Liver (tissue), 9 donors: ENCODE results near the gene PCDHGC4. TPM values are rescaled to one million over a fixed set of nuclear protein-coding genes. Genes with fewer than 3 reads are reported as not detected.

Experiments
- DNase-seq: peaks from one replicate; pipeline ENCODE4 v3.0.0-alpha.2; 2017; ENCODE audit warnings: low spot score
- H3K27ac ChIP-seq, 2 donors: one replicate each; pipeline ENCODE4 v1.7.0; 2013; ENCODE audit warnings: inconsistent platforms in 2 of 2, low read length in 2 of 2, control low read depth in 1 of 2, low read depth in 1 of 2, mild to moderate bottlenecking in 1 of 2
- H3K27me3 ChIP-seq, 4 donors: one replicate each; pipeline versions ENCODE4 v1.6.1 to v1.7.0; 2013; ENCODE audit warnings: low read length in 3 of 4, inconsistent platforms in 1 of 4, mild to moderate bottlenecking in 1 of 4, moderate library complexity in 1 of 4; ENCODE audit not compliant: control insufficient read depth in 4 of 4, insufficient read depth in 4 of 4
- H3K36me3 ChIP-seq, 4 donors: one replicate each; pipeline versions ENCODE4 v1.6.1 to v1.7.0; 2013; ENCODE audit warnings: low read length in 3 of 4, mild to moderate bottlenecking in 3 of 4, low read depth in 1 of 4, moderate library complexity in 1 of 4; ENCODE audit not compliant: control insufficient read depth in 4 of 4, insufficient read depth in 3 of 4
- H3K4me1 ChIP-seq, 4 donors: one replicate each; pipeline versions ENCODE4 v1.6.1 to v1.7.0; 2013; ENCODE audit warnings: low read length in 3 of 4, mild to moderate bottlenecking in 3 of 4, moderate library complexity in 1 of 4; ENCODE audit not compliant: control insufficient read depth in 4 of 4, insufficient read depth in 4 of 4
- H3K4me3 ChIP-seq, 3 donors: one replicate each; pipeline versions ENCODE4 v1.6.1 to v1.7.0; 2013; ENCODE audit warnings: low read length in 3 of 3, control low read depth in 1 of 3, low read depth in 1 of 3, mild to moderate bottlenecking in 1 of 3
- H3K9ac ChIP-seq, 2 donors: one replicate each; pipeline ENCODE4 v1.7.0; 2013; ENCODE audit warnings: low read length in 2 of 2, mild to moderate bottlenecking in 2 of 2, moderate library complexity in 2 of 2, control low read depth in 1 of 2, low read depth in 1 of 2
- H3K9me3 ChIP-seq, 4 donors: one replicate each; pipeline versions ENCODE4 v1.6.1 to v1.7.0; 2013; ENCODE audit warnings: low read length in 3 of 4; ENCODE audit not compliant: control insufficient read depth in 4 of 4
- EGR1 ChIP-seq, 2 donors: IDR thresholded peaks; 2 replicates each; pipeline ENCODE4 v1.6.1; 2016 to 2018; ENCODE audit warnings: antibody characterized with exemption in 2 of 2, low read depth in 2 of 2
- GABPA ChIP-seq, 2 donors: IDR thresholded peaks in 1 of 2; conservative IDR thresholded peaks in 1 of 2; 2 replicates each; pipeline ENCODE4 v1.6.1; 2016; ENCODE audit warnings: antibody characterized with exemption in 2 of 2, mild to moderate bottlenecking in 1 of 2, moderate library complexity in 1 of 2
- HNF4A ChIP-seq, 2 donors: conservative IDR thresholded peaks; 2 replicates each; pipeline ENCODE4 v1.6.1; 2016; ENCODE audit warnings: antibody characterized with exemption in 2 of 2, mild to moderate bottlenecking in 2 of 2
- JUND ChIP-seq, 2 donors: IDR thresholded peaks; 2 replicates each; pipeline ENCODE4 v1.6.1; 2016; ENCODE audit warnings: antibody characterized with exemption in 2 of 2
- NR2F2 ChIP-seq: IDR thresholded peaks from 2 replicates; pipeline ENCODE4 v1.6.1; 2016; ENCODE audit warnings: antibody characterized with exemption
- RAD21 ChIP-seq, 2 donors: IDR thresholded peaks; 2 replicates each; pipeline ENCODE4 v1.6.1; 2016; ENCODE audit warnings: antibody characterized with exemption in 2 of 2, mild to moderate bottlenecking in 2 of 2
- SP1 ChIP-seq: IDR thresholded peaks from 2 replicates; pipeline ENCODE4 v1.6.1; 2018; ENCODE audit warnings: antibody characterized with exemption, mild to moderate bottlenecking
- TAF1 ChIP-seq: conservative IDR thresholded peaks from 2 replicates; pipeline ENCODE4 v1.6.1; 2016; ENCODE audit warnings: antibody characterized with exemption, mild to moderate bottlenecking
- YY1 ChIP-seq: IDR thresholded peaks from 2 replicates; pipeline ENCODE4 v1.6.1; 2016; ENCODE audit warnings: antibody characterized with exemption, mild to moderate bottlenecking
- WGBS: extraction: QIAGEN DNeasy Blood & Tissue Kit; methylation state at CpG from one replicate; pipeline ENCODE4 v1.1.7; 2013; 5-methylcytosine and 5-hydroxymethylcytosine counted together
- polyA plus RNA-seq, 2 donors: library from polyadenylated mRNA; stranded (reverse) in 1 of 2; unstranded in 1 of 2; fragments of 200-250 nt in 1 of 2; fragments of >200 nt in 1 of 2; fragmentation: Nextera tagmentation in 1 of 2; extraction: Ambion mirVana in 1 of 2; gene quantifications; one replicate each; pipeline versions ENCODE4 v1.2.1 to v1.2.3, GENCODE V29; 2013 to 2015
- total RNA-seq, 2 donors: library from RNA; depleted of rRNA; stranded (reverse); fragments of >200 nt; gene quantifications; one replicate each; pipeline ENCODE4 v1.2.3, GENCODE V29; 2014
- TF ChIP-seq, protein P1 (sequence below): IDR thresholded peaks from 2 replicates; pipeline ENCODE4 v1.6.1; 2016; ENCODE audit warnings: antibody characterized with exemption, mild to moderate bottlenecking
- TF ChIP-seq, protein P2 (sequence below): IDR thresholded peaks from 2 replicates; pipeline ENCODE4 v1.6.1; 2016; ENCODE audit warnings: antibody characterized with exemption
- TF ChIP-seq, protein P3 (sequence below): IDR thresholded peaks from 2 replicates; pipeline ENCODE4 v1.6.1; 2016; ENCODE audit warnings: antibody characterized with exemption
- donor health status: healthy.
- donor health status: healthy.
- donor health status: healthy.
- donor health status: healthy.
- donor health status: healthy.

PCDHGC4 gene
- total and polyA plus RNA-seq, 4 donors = 0.33 to 1.4 TPM; not detected in 2

DNA sequence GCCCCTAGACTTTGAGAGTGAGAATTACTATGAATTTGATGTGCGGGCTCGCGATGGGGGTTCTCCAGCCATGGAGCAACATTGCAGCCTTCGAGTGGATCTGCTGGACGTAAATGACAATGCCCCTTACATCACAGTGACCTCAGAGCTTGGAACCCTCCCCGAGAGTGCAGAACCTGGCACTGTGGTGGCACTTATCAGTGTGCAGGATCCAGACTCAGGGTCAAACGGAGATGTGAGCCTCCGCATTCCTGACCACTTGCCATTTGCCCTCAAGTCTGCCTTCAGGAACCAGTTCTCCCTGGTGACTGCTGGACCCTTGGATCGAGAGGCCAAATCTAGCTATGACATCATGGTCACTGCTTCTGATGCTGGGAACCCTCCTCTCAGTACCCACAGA, 1.3 kb downstream of the PCDHGC4 start:
- peaks cover 0 to 4% (median 1%) of the 10 kb centered on the region in 4 donors for H3K9me3 ChIP-seq
- peaks cover 0 to 5% (median 2%) of the 10 kb centered on the region in 4 donors for H3K4me1 ChIP-seq
- peaks cover 0 to 2% (median 0%) of the 10 kb centered on the region in 4 donors for H3K36me3 ChIP-seq
- H3K4me3 ChIP-seq = no peak overlapping the region
- H3K27me3 ChIP-seq = peaks cover 0 to 2% (median 0%) of the 10 kb centered on the region in 4 donors
- H3K27ac ChIP-seq = no peak overlapping the region
- 83% methylated on average over 9 of the region's 9 CpGs for WGBS
- DNase-seq = no peak
- H3K9ac ChIP-seq = no peak overlapping the region
- TF ChIP-seq, protein P1, sequence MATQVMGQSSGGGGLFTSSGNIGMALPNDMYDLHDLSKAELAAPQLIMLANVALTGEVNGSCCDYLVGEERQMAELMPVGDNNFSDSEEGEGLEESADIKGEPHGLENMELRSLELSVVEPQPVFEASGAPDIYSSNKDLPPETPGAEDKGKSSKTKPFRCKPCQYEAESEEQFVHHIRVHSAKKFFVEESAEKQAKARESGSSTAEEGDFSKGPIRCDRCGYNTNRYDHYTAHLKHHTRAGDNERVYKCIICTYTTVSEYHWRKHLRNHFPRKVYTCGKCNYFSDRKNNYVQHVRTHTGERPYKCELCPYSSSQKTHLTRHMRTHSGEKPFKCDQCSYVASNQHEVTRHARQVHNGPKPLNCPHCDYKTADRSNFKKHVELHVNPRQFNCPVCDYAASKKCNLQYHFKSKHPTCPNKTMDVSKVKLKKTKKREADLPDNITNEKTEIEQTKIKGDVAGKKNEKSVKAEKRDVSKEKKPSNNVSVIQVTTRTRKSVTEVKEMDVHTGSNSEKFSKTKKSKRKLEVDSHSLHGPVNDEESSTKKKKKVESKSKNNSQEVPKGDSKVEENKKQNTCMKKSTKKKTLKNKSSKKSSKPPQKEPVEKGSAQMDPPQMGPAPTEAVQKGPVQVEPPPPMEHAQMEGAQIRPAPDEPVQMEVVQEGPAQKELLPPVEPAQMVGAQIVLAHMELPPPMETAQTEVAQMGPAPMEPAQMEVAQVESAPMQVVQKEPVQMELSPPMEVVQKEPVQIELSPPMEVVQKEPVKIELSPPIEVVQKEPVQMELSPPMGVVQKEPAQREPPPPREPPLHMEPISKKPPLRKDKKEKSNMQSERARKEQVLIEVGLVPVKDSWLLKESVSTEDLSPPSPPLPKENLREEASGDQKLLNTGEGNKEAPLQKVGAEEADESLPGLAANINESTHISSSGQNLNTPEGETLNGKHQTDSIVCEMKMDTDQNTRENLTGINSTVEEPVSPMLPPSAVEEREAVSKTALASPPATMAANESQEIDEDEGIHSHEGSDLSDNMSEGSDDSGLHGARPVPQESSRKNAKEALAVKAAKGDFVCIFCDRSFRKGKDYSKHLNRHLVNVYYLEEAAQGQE = no peak
- TF ChIP-seq GABPA (IDR thresholded peaks at IDR 0.05 in 1 of 2, conservative IDR thresholded peaks at IDR 0.05 in 1 of 2) (no peak), JUND (IDR thresholded peaks at IDR 0.05) (no peak), SP1 (no peak), TAF1 (no peak), EGR1 (IDR thresholded peaks at IDR 0.05; ENCODE audit: low read depth in 2 of 2) (no peak), HNF4A (conservative IDR thresholded peaks at IDR 0.05) (no peak), RAD21 (IDR thresholded peaks at IDR 0.05) (no peak), YY1 (no peak), NR2F2 (no peak)
- TF ChIP-seq, protein P2, sequence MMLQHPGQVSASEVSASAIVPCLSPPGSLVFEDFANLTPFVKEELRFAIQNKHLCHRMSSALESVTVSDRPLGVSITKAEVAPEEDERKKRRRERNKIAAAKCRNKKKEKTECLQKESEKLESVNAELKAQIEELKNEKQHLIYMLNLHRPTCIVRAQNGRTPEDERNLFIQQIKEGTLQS = no peak
- TF ChIP-seq, protein P3, sequence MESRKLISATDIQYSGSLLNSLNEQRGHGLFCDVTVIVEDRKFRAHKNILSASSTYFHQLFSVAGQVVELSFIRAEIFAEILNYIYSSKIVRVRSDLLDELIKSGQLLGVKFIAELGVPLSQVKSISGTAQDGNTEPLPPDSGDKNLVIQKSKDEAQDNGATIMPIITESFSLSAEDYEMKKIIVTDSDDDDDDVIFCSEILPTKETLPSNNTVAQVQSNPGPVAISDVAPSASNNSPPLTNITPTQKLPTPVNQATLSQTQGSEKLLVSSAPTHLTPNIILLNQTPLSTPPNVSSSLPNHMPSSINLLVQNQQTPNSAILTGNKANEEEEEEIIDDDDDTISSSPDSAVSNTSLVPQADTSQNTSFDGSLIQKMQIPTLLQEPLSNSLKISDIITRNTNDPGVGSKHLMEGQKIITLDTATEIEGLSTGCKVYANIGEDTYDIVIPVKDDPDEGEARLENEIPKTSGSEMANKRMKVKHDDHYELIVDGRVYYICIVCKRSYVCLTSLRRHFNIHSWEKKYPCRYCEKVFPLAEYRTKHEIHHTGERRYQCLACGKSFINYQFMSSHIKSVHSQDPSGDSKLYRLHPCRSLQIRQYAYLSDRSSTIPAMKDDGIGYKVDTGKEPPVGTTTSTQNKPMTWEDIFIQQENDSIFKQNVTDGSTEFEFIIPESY = no peak

DNA sequence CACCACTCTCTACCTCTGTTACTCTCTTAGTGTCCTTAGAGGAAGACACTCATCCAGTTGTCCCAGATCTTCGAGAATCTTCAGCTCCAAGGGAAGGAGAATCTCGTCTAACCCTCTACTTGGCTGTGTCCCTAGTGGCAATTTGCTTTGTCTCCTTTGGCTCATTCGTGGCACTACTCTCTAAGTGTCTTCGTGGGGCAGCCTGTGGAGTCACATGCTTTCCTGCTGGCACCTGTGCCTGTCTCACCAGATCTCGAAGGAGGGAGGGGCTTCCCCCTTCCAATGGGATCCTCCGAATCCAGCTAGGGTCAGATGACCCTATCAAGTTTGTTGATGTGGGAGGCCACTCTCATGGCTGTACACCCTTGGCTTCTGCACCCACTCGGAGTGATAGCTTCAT, 2.3 kb downstream of the PCDHGC4 start:
- no peak for DNase-seq
- no peak overlapping the region for H3K9ac ChIP-seq
- peaks cover 0 to 5% (median 2%) of the 10 kb centered on the region in 4 donors for H3K9me3 ChIP-seq
- peaks cover 0 to 13% (median 5%) of the 10 kb centered on the region in 4 donors for H3K4me1 ChIP-seq
- no peak for TF ChIP-seq NR2F2
- no peak overlapping the region for H3K4me3 ChIP-seq
- H3K27me3 ChIP-seq = peaks cover 0 to 2% (median 0%) of the 10 kb centered on the region in 4 donors
- no peak overlapping the region for H3K27ac ChIP-seq
- 88% methylated on average over 7 of the region's 7 CpGs for WGBS
- peaks cover 0 to 2% (median 0%) of the 10 kb centered on the region in 4 donors for H3K36me3 ChIP-seq
